GM12875 (cell line): ENCODE data around the gene YARS1.

Experiments used
- H3K4me3 ChIP-seq: one replicate; pipeline ENCODE4 v1.5.1; 2011; ENCODE audit warnings: low read depth, low read length, control low read depth
- TF ChIP-seq, protein P1 (sequence below): IDR thresholded peaks from 2 replicates; pipeline ENCODE4 v1.5.1; 2011; ENCODE audit warnings: low read depth, mild to moderate bottlenecking, control low read depth, inconsistent platforms, low read length, moderate library complexity, borderline replicate concordance; ENCODE audit not compliant: insufficient read depth

Gene YARS1

DNA sequence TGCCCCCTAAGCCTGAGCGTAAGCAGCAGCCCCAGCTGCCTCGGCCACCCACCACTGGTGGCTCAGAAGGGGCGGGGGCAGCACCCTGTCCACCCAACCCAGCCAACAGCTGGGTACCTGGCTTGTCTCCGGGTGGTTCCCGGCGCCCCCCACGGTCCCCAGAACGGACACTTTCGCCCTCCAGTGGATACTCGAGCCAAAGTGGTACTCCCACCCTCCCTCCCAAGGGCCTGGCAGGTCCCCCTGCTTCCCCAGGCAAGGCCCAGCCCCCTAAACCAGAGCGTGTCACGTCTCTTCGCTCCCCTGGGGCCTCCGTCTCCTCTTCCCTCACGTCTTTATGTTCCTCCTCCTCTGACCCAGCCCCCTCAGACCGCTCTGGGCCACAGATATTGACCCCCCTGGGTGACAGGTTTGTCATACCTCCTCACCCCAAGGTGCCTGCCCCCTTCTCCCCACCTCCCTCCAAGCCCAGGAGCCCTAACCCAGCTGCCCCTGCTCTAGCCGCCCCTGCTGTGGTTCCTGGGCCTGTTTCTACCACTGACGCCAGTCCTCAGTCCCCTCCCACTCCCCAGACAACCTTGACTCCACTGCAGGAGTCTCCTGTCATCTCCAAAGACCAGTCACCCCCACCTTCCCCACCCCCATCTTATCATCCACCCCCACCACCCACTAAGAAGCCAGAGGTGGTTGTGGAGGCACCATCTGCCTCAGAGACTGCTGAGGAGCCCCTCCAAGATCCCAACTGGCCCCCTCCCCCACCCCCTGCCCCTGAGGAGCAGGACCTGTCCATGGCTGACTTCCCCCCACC, 46.2 kb downstream of the YARS1 start:
- H3K4me3 ChIP-seq: no peak overlapping the region
- TF ChIP-seq, protein P1, sequence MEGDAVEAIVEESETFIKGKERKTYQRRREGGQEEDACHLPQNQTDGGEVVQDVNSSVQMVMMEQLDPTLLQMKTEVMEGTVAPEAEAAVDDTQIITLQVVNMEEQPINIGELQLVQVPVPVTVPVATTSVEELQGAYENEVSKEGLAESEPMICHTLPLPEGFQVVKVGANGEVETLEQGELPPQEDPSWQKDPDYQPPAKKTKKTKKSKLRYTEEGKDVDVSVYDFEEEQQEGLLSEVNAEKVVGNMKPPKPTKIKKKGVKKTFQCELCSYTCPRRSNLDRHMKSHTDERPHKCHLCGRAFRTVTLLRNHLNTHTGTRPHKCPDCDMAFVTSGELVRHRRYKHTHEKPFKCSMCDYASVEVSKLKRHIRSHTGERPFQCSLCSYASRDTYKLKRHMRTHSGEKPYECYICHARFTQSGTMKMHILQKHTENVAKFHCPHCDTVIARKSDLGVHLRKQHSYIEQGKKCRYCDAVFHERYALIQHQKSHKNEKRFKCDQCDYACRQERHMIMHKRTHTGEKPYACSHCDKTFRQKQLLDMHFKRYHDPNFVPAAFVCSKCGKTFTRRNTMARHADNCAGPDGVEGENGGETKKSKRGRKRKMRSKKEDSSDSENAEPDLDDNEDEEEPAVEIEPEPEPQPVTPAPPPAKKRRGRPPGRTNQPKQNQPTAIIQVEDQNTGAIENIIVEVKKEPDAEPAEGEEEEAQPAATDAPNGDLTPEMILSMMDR: no peak

DNA sequence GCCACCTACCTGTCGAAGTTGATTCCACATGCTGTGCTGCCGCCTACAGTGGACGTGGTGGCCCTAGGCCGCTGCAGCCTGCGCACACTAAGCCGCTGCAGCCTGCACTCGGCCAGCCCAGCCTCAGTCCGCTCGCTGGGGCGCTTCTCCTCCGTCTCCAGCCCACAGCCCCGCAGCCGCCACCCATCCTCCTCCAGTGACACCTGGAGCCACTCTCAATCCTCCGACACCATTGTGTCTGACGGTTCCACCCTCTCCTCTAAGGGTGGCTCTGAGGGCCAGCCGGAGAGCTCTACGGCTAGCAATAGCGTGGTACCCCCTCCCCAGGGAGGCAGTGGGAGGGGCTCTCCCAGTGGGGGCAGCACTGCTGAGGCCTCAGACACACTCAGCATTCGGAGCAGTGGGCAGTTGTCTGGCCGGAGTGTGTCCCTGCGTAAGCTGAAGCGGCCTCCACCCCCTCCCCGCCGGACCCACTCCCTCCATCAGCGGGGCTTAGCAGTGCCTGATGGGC, 46.9 kb downstream of the YARS1 start:
- TF ChIP-seq, protein P1: no peak
- H3K4me3 ChIP-seq: no peak overlapping the region

DNA sequence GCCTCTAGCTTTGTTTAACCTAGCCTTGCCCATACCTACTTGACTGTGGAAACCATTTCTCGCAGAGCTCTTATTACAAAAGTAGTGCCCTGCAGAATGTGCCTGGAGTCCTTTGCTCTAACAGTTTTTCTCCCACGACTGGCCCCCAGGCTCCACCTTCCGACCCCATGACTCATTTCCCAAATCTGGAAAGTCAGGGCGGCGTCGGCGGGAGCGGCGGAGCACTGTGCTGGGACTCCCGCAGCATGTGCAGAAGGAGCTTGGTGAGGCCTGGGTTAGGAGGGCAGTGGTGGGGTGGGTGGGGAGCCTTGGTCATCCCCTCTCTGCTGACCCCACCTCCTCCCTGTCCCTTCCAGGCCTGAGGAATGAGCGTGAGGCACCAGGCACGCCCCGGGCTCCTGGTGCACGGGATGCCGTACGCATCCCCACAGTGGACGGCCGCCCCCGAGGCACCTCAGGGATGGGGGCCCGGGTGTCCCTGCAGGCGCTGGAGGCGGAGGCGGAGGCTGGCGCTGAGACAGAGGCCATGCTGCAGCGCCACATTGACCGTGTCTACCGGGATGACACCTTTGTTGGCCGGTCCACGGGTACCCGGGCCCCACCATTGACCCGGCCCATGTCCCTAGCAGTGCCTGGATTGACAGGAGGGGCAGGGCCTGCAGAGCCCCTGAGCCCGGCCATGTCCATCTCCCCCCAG, 47.5 kb downstream of the YARS1 start:
- no peak overlapping the region for H3K4me3 ChIP-seq
- TF ChIP-seq, protein P1: no peak

DNA sequence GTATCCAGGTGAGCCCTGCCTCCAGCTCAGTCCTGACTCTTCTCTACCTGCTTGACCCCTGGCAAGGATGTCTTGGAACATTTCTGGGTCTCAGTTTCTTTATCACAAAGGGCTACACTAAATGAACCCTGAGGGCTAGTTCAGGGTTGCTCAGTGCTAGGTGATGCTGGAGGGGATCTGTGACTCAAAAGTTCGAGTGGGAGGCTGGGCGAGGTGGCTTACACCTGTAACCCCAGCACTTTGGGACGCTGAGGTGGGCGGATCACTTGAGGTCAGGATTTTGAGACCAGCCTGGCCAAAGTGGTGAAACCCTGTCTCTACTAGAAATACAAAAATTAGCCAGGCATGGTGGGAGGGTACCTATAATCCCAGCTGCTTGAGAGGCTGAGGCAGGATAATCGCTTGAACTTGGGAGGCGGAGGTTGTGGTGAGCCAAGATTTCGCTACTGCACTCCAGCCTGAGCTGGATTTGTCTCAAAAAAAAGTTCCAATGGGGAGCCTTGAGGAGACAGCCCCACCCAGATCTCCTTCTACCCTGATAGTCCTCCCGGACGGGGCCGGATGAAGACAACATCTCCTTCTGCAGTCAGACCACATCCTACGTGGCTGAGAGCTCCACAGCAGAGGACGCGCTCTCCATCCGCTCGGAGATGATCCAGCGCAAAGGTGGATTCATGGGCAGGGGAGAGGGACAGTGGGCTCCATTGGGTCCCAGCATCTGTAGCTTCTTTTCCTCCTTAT, 48.9 kb downstream of the YARS1 start:
- no peak overlapping the region for H3K4me3 ChIP-seq
- TF ChIP-seq, protein P1: no peak

DNA sequence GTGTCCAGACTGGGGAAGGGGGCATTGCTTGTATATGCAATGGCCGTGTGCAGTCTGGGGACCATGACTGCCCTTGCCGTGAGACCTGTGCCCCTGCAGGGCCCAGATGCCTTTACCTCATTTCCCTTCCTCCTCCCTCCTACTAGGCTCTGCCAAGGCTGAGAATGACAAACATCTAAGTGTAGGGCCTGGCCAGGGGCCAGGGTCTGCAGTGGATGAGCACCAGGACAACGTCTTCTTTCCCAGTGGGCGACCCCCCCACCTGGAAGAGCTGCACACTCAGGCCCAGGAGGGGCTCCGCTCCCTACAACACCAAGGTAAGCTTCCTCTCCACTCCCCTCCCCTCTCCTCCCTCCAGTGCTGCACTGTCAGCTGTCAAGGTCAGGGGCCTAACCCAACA, 49.5 kb downstream of the YARS1 start:
- TF ChIP-seq, protein P1: no peak
- no peak overlapping the region for H3K4me3 ChIP-seq

DNA sequence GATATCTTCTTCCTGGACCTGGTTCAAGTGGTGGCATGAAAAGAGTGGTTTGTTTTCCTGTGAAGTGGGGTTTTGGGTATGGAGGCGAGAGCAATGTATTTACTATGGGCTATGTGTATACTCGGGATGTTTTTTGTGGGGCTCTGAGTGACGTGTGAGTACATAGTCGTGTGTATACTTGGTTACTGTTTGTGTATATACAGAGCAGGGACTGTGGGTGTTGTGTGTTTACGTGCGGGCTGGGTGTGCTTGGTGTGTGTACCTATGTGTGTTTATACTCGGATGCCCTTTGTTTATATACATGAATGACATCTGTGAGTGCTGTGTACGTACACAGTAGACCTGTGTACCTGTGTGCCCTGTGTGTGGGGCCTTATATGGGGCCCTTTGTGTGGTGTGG, 50.0 kb downstream of the YARS1 start:
- no peak overlapping the region for H3K4me3 ChIP-seq
- TF ChIP-seq, protein P1: no peak
